ENCODE results near the gene DOCK2.
"Not testable (repeated sequence)": the region's sequence is repeated elsewhere in the genome, so short reads cannot be mapped to it uniquely, and the experiment has no call there.

Gene DOCK2

GRCh38 chr5:169719360-169720314 lies 82.6 kb downstream of the DOCK2 start:
- DNase-seq (ENCODE audit: low spot score), result no peak

DNA sequence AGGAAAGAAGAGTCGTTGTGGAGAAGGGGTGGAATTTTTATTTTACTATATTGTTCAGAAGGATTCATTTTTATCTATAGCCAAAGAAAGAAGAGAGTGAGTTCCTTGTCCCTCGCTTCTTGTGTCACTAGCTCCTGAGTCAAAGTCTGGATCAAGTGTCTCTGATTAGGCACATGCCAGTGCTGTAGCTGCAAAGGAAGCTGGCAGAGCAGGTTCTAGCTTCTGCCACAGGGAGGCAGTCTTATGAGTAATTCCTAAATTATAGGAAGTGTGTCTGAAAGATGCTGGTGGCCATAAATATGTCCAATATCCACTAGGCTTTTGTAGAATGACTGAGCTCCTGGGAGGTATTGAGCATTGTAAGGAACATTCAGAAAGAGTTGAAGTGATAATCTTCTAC lies 84.7 kb downstream of the DOCK2 start:
- DNase-seq (ENCODE audit: low spot score), result no peak

- DNase-seq (ENCODE audit: low spot score), result no peak
Measured at GRCh38 chr5:169723103-169723831, 86.2 kb downstream of the DOCK2 start.

DNA sequence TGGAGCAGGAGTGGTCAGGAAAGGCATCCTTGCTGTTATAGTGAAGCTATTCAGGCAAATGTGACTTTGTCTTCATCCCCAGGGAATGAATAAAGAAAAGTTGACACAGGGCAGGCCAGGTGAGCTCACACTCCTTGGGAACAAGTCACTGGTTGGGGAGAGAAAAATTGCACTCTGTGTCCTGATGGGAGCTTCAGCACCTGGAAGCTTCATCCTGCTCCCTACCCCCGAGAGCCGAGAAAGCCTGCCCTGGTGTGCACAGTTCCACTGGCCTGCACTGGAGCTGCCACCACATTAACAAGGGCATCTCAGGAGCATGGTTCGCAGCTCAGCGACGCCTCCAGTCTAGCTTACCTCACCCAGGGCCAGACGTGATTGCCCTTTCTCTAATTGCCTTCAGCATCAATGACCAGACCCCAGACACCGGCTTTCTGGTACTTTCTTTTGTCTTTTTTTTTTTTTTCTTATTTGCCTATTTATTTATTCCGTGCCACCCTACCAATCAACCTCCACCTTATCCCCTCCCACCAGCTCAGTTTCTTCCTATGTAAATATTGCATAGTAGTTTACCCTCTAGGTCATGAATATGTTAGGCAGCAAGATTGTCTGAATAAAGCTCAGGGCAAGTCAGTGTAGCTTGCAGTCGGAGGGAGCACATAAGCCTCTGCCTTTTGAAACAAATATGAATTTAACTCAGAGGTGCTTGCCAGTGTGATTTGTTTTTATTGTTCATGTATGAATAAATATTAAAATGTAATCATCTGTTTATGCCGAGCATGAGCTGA lies 87.4 kb downstream of the DOCK2 start:
- no peak for DNase-seq (ENCODE audit: low spot score)

DNA sequence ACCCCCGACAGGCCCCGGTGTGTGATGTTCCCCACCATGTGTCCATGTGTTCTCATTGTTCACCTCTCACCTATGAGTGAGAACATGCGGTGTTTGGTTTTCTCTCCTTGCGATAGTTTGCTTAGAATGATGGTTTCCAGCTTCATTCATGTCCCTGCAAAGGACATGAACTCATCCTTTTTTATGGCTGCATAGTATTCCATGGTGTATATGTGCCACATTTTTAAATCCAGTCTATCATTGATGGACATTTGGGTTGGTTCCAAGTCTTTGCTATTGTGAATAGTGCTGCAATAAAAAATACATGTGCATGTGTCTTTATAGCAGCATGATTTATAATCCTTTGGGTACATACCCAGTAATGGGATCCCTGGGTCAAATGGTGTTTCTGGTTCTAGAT lies 88.6 kb downstream of the DOCK2 start:
- not testable (repeated sequence) for DNase-seq (ENCODE audit: low spot score)

- DNase-seq (ENCODE audit: low spot score), result no peak
Measured at GRCh38 chr5:169728418-169728817, 91.3 kb downstream of the DOCK2 start.

GRCh38 chr5:169731221-169731620 lies 94.1 kb downstream of the DOCK2 start:
- DNase-seq (ENCODE audit: low spot score), result no peak

DNA sequence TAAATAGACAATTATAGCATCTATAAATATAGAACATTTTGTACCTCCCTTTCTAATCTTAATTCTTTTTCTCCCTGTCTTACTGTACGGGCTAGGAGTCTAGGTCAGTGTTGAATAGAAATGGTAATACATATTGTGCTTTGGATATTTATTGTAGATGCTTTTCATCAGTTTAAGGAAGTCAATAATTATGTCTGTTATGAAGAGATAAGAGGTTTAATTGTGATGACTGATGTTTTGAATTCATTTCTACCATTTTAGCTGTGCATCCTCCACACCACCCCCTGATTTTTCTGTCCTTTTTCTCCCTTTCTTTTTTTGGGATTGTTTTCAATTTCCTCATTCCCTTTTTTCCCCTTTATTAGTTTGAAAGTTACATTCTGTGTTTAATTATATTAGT lies 95.8 kb downstream of the DOCK2 start:
- no peak for DNase-seq (ENCODE audit: low spot score)

- DNase-seq (ENCODE audit: low spot score), result no peak
Measured at GRCh38 chr5:169735913-169736312, 98.8 kb downstream of the DOCK2 start.

GRCh38 chr5:169736653-169737052 lies 99.6 kb downstream of the DOCK2 start:
- no peak for DNase-seq (ENCODE audit: low spot score)

GRCh38 chr5:169740435-169740834 lies 103.4 kb downstream of the DOCK2 start:
- no peak for DNase-seq (ENCODE audit: low spot score)

DNA sequence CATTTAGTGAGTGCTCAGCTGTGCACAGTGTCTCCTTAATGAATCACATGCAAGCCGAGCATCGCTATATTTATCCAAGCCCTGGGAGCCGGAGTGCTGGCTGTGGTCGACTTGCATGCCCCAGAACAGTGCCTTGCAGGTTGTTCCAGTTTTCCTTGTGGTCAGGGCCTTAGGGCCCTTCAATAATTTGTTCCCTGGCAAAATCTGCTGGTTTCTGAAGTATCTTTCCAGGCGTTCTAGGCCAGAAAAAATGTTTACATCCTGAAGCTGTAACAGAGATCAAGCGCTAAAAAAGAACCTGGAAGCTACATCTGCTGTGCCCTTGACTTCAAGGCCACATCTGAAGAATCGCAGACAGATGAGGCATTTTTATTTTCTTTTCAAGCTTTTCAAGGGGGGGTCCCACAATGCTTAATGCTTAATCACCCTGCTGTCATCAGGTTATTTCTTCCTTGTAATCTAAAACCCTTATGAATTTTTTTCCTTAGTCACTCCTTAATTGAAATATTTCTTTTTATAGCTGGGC lies 105.8 kb downstream of the DOCK2 start:
- DNase-seq (ENCODE audit: low spot score), result no peak

DNA sequence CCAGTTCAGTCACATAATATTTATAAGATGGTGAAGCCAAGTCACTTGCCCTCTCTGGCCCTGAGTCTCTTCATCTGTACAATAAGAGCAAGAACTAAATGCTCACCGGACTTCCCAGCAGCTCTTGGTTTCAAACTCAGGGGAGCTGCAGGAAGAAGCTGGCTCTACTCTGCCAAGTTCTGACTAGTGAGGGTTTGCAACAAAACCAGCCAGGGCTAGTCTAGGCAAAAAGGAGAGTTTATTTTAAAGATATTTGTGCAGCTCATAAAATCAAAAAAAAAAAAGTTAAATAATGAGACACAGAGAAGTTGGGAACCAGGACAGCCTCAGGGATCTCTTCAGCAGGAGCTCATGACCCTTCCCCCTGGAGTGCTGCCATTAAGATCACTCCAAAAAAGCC lies 107.3 kb downstream of the DOCK2 start:
- DNase-seq (ENCODE audit: low spot score), result no peak

DNA sequence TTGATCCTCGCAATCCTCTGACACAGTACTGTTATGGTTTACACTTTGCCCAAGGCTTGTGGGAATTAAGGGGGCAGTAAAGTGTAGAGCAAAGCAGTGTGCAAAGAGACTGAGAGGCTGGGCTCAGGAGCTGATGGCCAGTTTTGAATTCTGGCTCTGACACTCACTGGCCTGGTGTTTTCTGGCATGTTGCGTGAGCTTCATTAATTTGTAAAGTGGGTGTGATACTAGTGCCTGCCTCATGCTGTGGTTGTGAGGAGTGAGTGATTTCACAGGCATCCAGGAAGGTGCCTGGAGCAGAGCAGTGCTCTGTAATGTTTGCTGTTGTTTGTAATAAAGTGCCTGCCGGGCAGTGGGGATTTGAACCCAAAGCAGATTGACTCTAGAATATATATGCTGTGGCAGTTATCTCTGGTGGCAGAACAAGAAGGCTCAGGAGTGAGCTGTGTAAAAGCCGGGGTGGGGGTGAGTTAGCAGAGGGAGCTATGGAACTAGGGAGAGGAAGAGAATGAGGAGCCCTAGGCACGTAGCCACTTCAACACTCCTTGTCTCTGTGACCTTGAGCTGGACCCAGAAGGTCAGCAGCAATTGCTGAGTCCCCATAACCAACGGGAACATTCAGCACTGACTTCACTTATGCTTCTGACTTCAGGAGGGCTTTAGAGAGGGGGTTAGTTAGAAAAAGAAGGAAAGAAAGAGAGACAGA lies 108.5 kb downstream of the DOCK2 start:
- DNase-seq (ENCODE audit: low spot score), result no peak

DNA sequence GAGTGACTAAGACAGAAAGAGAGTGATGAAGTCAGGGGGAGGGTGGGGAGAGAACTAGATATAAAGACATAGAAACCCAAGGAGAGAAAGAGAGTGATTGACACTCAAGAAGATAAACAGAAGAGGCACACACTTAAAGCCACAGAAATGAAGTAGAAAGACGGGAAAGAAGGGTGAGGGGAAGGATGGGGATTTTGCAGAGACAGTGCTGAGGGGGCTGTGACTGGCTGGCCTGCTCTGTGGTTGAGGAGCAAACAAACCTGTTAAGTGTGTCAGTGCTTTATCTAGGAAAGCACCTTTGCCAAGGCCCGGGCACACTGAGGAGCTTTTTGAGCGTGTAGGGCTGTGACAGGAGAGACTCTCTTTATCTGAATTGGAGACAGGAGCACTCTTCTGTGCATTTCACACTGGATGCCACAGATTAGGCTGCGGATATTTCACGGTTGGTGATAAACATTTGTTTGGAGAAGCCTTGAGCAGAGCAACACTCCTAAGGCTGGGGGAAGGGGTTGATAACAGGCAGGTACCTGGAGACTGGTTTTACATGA lies 109.1 kb downstream of the DOCK2 start:
- no peak for DNase-seq (ENCODE audit: low spot score)

DNA sequence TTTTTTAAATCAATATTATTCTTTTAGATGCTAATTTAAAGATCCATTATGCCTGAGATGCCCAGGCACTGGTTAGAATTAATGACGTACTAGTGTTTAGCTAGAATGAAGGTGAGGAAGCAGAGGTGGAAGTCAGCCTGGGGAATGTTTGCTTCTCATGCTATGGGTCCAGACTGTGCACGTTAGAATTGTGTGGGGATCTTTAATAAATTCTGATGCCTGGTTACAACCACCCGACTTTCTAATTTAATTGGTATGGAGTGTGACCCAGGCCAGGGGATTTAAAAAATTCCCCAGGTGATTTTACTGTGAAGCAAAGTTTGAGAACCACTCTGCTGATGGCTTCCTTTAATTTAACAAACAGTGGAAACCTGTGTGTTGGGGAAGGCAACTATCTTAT lies 111.1 kb downstream of the DOCK2 start:
- DNase-seq (ENCODE audit: low spot score), result no peak

DNA sequence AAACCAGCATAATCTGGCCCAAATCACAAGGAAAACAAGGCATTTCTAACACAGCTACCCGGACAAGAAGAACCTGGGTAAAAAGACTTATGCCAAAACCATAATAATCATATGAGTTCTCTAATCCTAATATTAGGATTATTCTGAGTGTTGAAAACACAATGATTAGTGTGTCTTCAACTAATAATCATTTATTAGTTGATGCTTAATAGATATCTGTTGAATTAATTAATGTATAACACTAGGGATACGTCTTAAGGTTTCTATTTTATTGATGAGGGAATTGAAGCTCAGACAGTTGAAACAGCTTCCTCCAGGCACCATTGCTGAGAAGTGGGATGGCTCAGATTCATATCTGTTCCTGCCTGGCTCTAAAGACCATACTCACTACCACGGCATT lies 112.2 kb downstream of the DOCK2 start:
- DNase-seq (ENCODE audit: low spot score), result no peak

GRCh38 chr5:169751490-169751889 lies 114.4 kb downstream of the DOCK2 start:
- DNase-seq (ENCODE audit: low spot score), result no peak

GRCh38 chr5:169752566-169752965 lies 115.5 kb downstream of the DOCK2 start:
- not testable (repeated sequence) for DNase-seq (ENCODE audit: low spot score)

GRCh38 chr5:169753795-169754194 lies 116.7 kb downstream of the DOCK2 start:
- DNase-seq (ENCODE audit: low spot score), result no peak

DNA sequence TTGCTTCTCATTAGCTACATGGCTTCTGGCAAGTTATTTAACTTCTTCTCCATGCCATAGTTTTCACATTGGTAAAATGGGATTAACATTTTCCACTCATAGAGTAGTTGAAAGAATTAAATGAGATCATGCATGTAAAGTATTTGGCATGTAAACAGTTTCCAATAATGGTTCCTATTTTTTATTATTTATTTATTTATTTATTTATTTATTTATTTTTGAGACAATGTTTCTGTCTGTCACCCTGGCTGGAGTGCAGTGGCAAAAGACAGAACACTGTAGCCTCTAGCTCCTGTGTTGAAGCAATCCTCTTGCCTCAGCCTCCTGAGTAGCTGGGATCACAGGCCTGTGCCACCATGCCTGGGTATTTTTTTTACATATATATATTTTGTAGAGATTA lies 117.7 kb downstream of the DOCK2 start:
- no peak for DNase-seq (ENCODE audit: low spot score)
